OCI-M1 (cell line): ENCODE results near the gene NIPBL.
"Not testable (repeated sequence)": the region's sequence is repeated elsewhere in the genome, so short reads cannot be mapped to it uniquely, and the experiment has no call there.

Experiments
- DNase-seq: peaks from one replicate; lab custom pipeline; 2025; lab: John Stamatoyannopoulos, UW

NIPBL gene

GRCh38 chr5:37088009-37088408, 211.4 kb downstream of the NIPBL start:
- peak; percentile 22 for DNase-seq

- peak; percentile 51 for DNase-seq
These were observed 213.7 kb downstream of the NIPBL start for GRCh38 chr5:37090123-37090726.

DNA sequence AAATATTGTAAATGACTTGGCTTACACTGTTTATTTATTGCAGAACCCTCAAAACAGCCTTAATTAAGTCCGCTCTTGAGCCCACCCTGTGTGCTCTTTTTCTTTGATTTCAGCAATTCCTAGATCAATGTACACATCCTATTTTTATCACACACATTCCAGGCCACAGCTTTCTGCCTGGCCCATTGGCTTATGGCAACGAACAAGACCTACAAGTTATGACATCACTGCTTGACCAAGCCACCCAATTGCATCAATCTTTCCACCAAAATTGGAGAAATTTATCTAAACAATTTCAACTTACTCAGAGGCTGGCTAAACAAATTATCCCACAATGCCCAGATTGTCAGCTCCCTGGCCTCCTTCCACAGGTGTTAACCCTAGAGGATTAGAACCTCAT, 214.2 kb downstream of the NIPBL start:
- DNase-seq: no peak

GRCh38 chr5:37093795-37094194, 217.2 kb downstream of the NIPBL start:
- DNase-seq: not testable (repeated sequence)

DNA sequence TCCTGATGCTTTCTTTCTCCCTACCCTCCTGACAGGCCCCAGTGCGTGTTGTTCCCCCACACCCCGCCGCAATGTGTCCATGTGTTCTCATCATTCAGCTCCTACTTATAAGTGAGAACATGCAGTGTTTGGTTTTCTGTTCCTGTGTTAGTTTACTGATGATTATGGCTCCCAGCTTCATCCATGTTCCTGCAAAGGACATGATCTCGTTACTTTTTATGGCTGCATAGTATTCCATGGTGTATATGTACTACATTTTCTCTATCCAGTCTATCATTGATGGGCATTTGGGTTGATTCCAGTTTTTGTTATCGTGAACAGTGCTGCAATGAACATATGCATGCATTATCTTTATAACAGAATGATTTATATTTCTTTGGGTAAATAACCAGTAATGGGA, 222.7 kb downstream of the NIPBL start:
- DNase-seq: not testable (repeated sequence)

- DNase-seq: no peak
These were observed 226.7 kb downstream of the NIPBL start for GRCh38 chr5:37103302-37103701.

GRCh38 chr5:37109338-37109737, 232.8 kb downstream of the NIPBL start:
- no peak for DNase-seq

DNA sequence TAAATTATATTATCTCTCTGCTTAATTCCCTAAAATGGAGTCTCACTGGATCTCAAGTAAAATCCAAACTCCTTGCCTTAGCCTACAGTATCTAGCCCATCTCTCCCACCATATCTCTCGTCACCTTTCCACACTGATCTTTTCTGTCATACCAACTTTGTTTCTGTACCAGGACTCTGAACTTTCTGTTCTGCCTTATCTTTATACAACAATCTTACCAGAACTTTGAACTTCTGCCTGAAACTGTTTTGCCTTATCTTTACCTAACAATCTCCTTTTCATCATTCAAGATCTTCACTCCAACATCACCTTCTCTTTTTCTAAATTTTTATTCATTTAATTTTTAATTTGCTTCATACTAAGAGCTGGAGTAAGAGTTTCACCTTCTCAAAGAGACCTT, 233.6 kb downstream of the NIPBL start:
- no peak for DNase-seq

- peak; percentile 92 for DNase-seq
These were observed 235.1 kb downstream of the NIPBL start for GRCh38 chr5:37111426-37112382.

- DNase-seq: peak; percentile 54
These were observed 235.9 kb downstream of the NIPBL start for GRCh38 chr5:37112383-37112991.
